HepG2 (cell line): ENCODE measurements around the gene HCFC1R1. TPM values are rescaled to one million over a fixed set of nuclear protein-coding genes. Genes with fewer than 3 reads are reported as not detected.

Experiments
- BHLHE40 ChIP-seq: IDR thresholded peaks from 2 replicates; pipeline ENCODE4 v1.6.1; 2011; ENCODE audit warnings: low read length, improper control_type of control experiment
- CSRNP2 ChIP-seq: sonication (generic); formaldehyde crosslinking; conservative IDR thresholded peaks from 2 replicates; pipeline ENCODE4 v1.8.0; 2022; ENCODE audit warnings: low read depth, missing genetic modification reagents
- FOXJ3 ChIP-seq: sonication (generic); formaldehyde crosslinking; IDR thresholded peaks from 2 replicates; pipeline ENCODE4 v1.4.0; 2020; ENCODE audit warnings: missing genetic modification reagents, mild to moderate bottlenecking, borderline replicate concordance
- GATAD1 ChIP-seq: IDR thresholded peaks from 2 replicates; pipeline ENCODE4 v1.6.1; 2016; ENCODE audit warnings: missing genetic modification reagents, missing compliant biosample characterization
- HNRNPLL ChIP-seq: fragments of 200-400 bp; formaldehyde crosslinking; IDR thresholded peaks from 2 replicates; pipeline ENCODE4 v1.6.1; 2017; ENCODE audit warnings: mild to moderate bottlenecking, low read depth, low read length; ENCODE audit not compliant: poor library complexity, severe bottlenecking
- HOXA5 ChIP-seq: sonication (generic); formaldehyde crosslinking; IDR thresholded peaks from 2 replicates; pipeline ENCODE4 v1.4.0; 2020; ENCODE audit warnings: missing genetic modification reagents
- MEF2D ChIP-seq: sonication (generic); formaldehyde crosslinking; IDR thresholded peaks from 2 replicates; pipeline ENCODE4 v1.5.1; 2020; ENCODE audit warnings: mild to moderate bottlenecking, missing genetic modification reagents
- PATZ1 ChIP-seq: sonication (generic); formaldehyde crosslinking; IDR thresholded peaks from 2 replicates; pipeline ENCODE4 v1.4.0; 2020; ENCODE audit warnings: missing genetic modification reagents
- PHF8 ChIP-seq: sonication (generic); formaldehyde crosslinking; IDR thresholded peaks from 2 replicates; pipeline ENCODE4 v1.5.0; 2020; ENCODE audit warnings: missing genetic modification reagents
- RAD21 ChIP-seq: fragments of 450-650 bp; formaldehyde crosslinking; IDR thresholded peaks from 2 replicates; pipeline ENCODE4 v1.5.0; 2020; ENCODE audit warnings: mild to moderate bottlenecking
- RXRA ChIP-seq: sonication (generic); formaldehyde crosslinking; IDR thresholded peaks from 2 replicates; pipeline ENCODE4 v1.5.1; 2020; ENCODE audit warnings: missing genetic modification reagents
- ZBTB7A ChIP-seq: sonication (generic); formaldehyde crosslinking; IDR thresholded peaks from 2 replicates; pipeline ENCODE4 v1.8.0; 2022; ENCODE audit warnings: mild to moderate bottlenecking, missing genetic modification reagents
- ZFP37 ChIP-seq: sonication (generic); formaldehyde crosslinking; IDR thresholded peaks from 2 replicates; pipeline ENCODE4 v1.4.0; 2020; ENCODE audit warnings: missing genetic modification reagents, borderline replicate concordance
- ZNF329 ChIP-seq: sonication (generic); formaldehyde crosslinking; IDR thresholded peaks from 2 replicates; pipeline ENCODE4 v1.9.0; 2021; ENCODE audit warnings: low read depth, mild to moderate bottlenecking, missing genetic modification reagents
- ZNF644 ChIP-seq: IDR thresholded peaks from 2 replicates; pipeline ENCODE4 v1.6.1; 2016; ENCODE audit warnings: low read depth
- ZNF687 ChIP-seq: sonication (generic); formaldehyde crosslinking; IDR thresholded peaks from 2 replicates; pipeline ENCODE4 v1.5.1; 2020; ENCODE audit warnings: mild to moderate bottlenecking, missing genetic modification reagents, moderate library complexity
- polyA plus RNA-seq, 8 experiments: library from polyadenylated mRNA; depleted of rRNA in 3 of 8; stranded (reverse) in 7 of 8; unstranded in 1 of 8; fragments of >200 nt; fragmentation: Illumina TruSeq in 4 of 8; extraction: Trizol in 4 of 8; gene quantifications; 2 replicates each; pipeline versions ENCODE4 v1.2.1 to v1.2.3, GENCODE V29; 2011 to 2016; ENCODE audit warnings: low read depth in 4 of 8, missing spikeins in 1 of 8, mixed read lengths in 1 of 8; ENCODE audit not compliant: insufficient read depth in 1 of 8
- total RNA-seq, 5 experiments: library from RNA; depleted of rRNA; stranded (reverse); fragments of >200 nt; fragmentation: Illumina TruSeq; extraction: Trizol; gene quantifications; 2 replicates each; pipeline ENCODE4 v1.2.3, GENCODE V29; 2016; ENCODE audit warnings: low read depth in 1 of 5
- TF ChIP-seq, protein P1 (sequence below): sonication (generic); formaldehyde crosslinking; IDR thresholded peaks from 2 replicates; pipeline ENCODE4 v1.9.0; 2022; ENCODE audit warnings: missing genetic modification reagents, mild to moderate bottlenecking, borderline replicate concordance
- TF ChIP-seq, protein P2 (sequence below): sonication (generic); formaldehyde crosslinking; IDR thresholded peaks from 2 replicates; pipeline ENCODE4 v1.5.1; 2020; ENCODE audit warnings: mild to moderate bottlenecking, missing genetic modification reagents

HCFC1R1 gene
- total and polyA plus RNA-seq, 2 of the 13 experiments (the other 11 are each of a cell fraction or from before 2014, with no cell fraction given): 13.8 to 16.1 TPM

GRCh38 chr16:3013491-3013951 lies 10.2 kb downstream of the HCFC1R1 start (continued):
- TF ChIP-seq CSRNP2 (CRISPR knock-in tag) (no peak), ZFP37 (no peak), RAD21 (0 out of 2 replicates have a peak, but pooled peaks have one; percentile 19), ZNF329 (no peak), ZNF687 (peak; percentile 60), BHLHE40 (peak; percentile 81), HNRNPLL (peak; percentile 11), MEF2D (CRISPR knock-in tag) (no peak), PATZ1 (peak; percentile 45; the same call in 1 of the 2 replicates), HOXA5 (CRISPR knock-in tag) (no peak), ZNF644 (CRISPR knock-in tag) (no peak), GATAD1 (CRISPR knock-in tag) (no peak), FOXJ3 (no peak), RXRA (CRISPR knock-in tag) (peak; percentile 23; the same call in 1 of the 2 replicates), ZBTB7A (CRISPR knock-in tag) (no peak), PHF8 (CRISPR knock-in tag) (peak; percentile 34; the same call in 1 of the 2 replicates)
- TF ChIP-seq, protein P1, sequence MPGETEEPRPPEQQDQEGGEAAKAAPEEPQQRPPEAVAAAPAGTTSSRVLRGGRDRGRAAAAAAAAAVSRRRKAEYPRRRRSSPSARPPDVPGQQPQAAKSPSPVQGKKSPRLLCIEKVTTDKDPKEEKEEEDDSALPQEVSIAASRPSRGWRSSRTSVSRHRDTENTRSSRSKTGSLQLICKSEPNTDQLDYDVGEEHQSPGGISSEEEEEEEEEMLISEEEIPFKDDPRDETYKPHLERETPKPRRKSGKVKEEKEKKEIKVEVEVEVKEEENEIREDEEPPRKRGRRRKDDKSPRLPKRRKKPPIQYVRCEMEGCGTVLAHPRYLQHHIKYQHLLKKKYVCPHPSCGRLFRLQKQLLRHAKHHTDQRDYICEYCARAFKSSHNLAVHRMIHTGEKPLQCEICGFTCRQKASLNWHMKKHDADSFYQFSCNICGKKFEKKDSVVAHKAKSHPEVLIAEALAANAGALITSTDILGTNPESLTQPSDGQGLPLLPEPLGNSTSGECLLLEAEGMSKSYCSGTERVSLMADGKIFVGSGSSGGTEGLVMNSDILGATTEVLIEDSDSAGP (CRISPR knock-in tag): peak; percentile 43; the same call in 1 of the 2 replicates
- TF ChIP-seq, protein P2, sequence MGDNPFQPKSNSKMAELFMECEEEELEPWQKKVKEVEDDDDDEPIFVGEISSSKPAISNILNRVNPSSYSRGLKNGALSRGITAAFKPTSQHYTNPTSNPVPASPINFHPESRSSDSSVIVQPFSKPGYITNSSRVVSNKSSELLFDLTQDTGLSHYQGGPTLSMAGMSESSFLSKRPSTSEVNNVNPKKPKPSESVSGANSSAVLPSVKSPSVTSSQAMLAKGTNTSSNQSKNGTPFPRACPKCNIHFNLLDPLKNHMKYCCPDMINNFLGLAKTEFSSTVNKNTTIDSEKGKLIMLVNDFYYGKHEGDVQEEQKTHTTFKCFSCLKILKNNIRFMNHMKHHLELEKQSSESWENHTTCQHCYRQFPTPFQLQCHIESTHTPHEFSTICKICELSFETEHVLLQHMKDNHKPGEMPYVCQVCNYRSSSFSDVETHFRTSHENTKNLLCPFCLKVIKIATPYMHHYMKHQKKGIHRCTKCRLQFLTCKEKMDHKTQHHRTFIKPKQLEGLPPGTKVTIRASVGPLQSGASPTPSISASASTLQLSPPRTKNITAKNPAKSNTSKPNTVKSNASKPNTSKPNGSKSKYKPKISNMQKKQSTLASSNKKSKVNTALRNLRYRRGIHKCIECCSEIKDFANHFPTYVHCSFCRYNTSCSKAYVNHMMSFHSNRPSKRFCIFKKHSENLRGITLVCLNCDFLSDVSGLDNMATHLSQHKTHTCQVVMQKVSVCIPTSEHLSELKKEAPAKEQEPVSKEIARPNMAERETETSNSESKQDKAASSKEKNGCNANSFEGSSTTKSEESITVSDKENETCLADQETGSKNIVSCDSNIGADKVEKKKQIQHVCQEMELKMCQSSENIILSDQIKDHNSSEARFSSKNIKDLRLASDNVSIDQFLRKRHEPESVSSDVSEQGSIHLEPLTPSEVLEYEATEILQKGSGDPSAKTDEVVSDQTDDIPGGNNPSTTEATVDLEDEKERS: no peak
